ENCODE results near the gene ARID4A. TPM values are rescaled to one million over a fixed set of nuclear protein-coding genes. Genes with fewer than 3 reads are reported as not detected.

Gene ARID4A
- total RNA-seq, 1 experiment from 2014 or later, result 19.0 TPM

- Mint-ChIP-seq H3K9me3 (ENCODE audit: unreplicated experiment) (no peaks in the 10 kb centered on the region), H3K4me3 (ENCODE audit: unreplicated experiment) (no peak overlapping the region), H3K36me3 (ENCODE audit: insufficient read depth, unreplicated experiment) (peaks cover 6% of the 10 kb centered on the region), H3K27me3 (ENCODE audit: insufficient read depth, unreplicated experiment) (no peaks in the 10 kb centered on the region), H3K27ac (ENCODE audit: low read depth, unreplicated experiment) (no peak overlapping the region), H3K4me1 (ENCODE audit: insufficient read depth, unreplicated experiment) (no peaks in the 10 kb centered on the region)
- POLR2A ChIA-PET, result interaction anchor here (1.9 kb wide), 1 partner anchor 28 kb away, joined by 6 read pairs; no protein-coding TSS in a partner anchor
- TF ChIP-seq, protein P1, sequence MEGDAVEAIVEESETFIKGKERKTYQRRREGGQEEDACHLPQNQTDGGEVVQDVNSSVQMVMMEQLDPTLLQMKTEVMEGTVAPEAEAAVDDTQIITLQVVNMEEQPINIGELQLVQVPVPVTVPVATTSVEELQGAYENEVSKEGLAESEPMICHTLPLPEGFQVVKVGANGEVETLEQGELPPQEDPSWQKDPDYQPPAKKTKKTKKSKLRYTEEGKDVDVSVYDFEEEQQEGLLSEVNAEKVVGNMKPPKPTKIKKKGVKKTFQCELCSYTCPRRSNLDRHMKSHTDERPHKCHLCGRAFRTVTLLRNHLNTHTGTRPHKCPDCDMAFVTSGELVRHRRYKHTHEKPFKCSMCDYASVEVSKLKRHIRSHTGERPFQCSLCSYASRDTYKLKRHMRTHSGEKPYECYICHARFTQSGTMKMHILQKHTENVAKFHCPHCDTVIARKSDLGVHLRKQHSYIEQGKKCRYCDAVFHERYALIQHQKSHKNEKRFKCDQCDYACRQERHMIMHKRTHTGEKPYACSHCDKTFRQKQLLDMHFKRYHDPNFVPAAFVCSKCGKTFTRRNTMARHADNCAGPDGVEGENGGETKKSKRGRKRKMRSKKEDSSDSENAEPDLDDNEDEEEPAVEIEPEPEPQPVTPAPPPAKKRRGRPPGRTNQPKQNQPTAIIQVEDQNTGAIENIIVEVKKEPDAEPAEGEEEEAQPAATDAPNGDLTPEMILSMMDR (IDR thresholded peaks at IDR 0.05; ENCODE audit: unreplicated experiment), result no peak
- CTCF ChIA-PET, result interaction anchor here (0.9 to 1.1 kb wide), 2 partner anchors 21 to 35 kb away, joined by 3 to 4 read pairs; no protein-coding TSS in a partner anchor
- no peak for DNase-seq (ENCODE audit: unreplicated experiment)
- BruUV-seq (replicated peaks), result no TSS peak
- intact Hi-C loops (cut with micrococcal nuclease), result no loop called here
Observed at GRCh38 chr14:58397156-58397555, 98.8 kb downstream of the ARID4A start.

- POLR2A ChIA-PET, result no interaction called here
- peaks cover 11% of the 10 kb centered on the region for H3K36me3 Mint-ChIP-seq (ENCODE audit: insufficient read depth, unreplicated experiment)
- no peaks in the 10 kb centered on the region for H3K27me3 Mint-ChIP-seq (ENCODE audit: insufficient read depth, unreplicated experiment)
- no peaks in the 10 kb centered on the region for H3K9me3 Mint-ChIP-seq (ENCODE audit: unreplicated experiment)
- CTCF ChIA-PET, result interaction anchor here (0.7 kb wide), 2 partner anchors 17 to 34 kb away, joined by 3 read pairs; no protein-coding TSS in a partner anchor
- intact Hi-C loops (cut with micrococcal nuclease), result no loop called here
- TF ChIP-seq, protein P1 (IDR thresholded peaks at IDR 0.05; ENCODE audit: unreplicated experiment), result no peak
- H3K27ac Mint-ChIP-seq (ENCODE audit: low read depth, unreplicated experiment), result no peak overlapping the region
- H3K4me1 Mint-ChIP-seq (ENCODE audit: insufficient read depth, unreplicated experiment), result no peaks in the 10 kb centered on the region
- H3K4me3 Mint-ChIP-seq (ENCODE audit: unreplicated experiment), result no peak overlapping the region
- no peak for DNase-seq (ENCODE audit: unreplicated experiment)
- no TSS peak for BruUV-seq (replicated peaks)
Observed at GRCh38 chr14:58398495-58398894, 100.1 kb downstream of the ARID4A start.

GRCh38 chr14:58398895-58399294 lies 100.5 kb downstream of the ARID4A start:
- no peak overlapping the region for H3K27ac Mint-ChIP-seq (ENCODE audit: low read depth, unreplicated experiment)
- POLR2A ChIA-PET, result no interaction called here
- DNase-seq (ENCODE audit: unreplicated experiment), result no peak
- H3K36me3 Mint-ChIP-seq (ENCODE audit: insufficient read depth, unreplicated experiment), result peaks cover 11% of the 10 kb centered on the region
- H3K4me1 Mint-ChIP-seq (ENCODE audit: insufficient read depth, unreplicated experiment), result no peaks in the 10 kb centered on the region
- CTCF ChIA-PET, result interaction anchor here (0.7 kb wide), 2 partner anchors 17 to 55 kb away, joined by 3 to 4 read pairs; no protein-coding TSS in a partner anchor
- H3K9me3 Mint-ChIP-seq (ENCODE audit: unreplicated experiment), result no peaks in the 10 kb centered on the region
- BruUV-seq (replicated peaks), result no TSS peak
- TF ChIP-seq, protein P1 (IDR thresholded peaks at IDR 0.05; ENCODE audit: unreplicated experiment), result no peak
- intact Hi-C loops (cut with micrococcal nuclease), result no loop called here
- no peak overlapping the region for H3K4me3 Mint-ChIP-seq (ENCODE audit: unreplicated experiment)
- no peaks in the 10 kb centered on the region for H3K27me3 Mint-ChIP-seq (ENCODE audit: insufficient read depth, unreplicated experiment)

GRCh38 chr14:58401587-58401986 lies 103.2 kb downstream of the ARID4A start:
- CTCF ChIA-PET, result interaction anchor here (1.0 kb wide), 1 partner anchor 15 kb away, joined by 3 read pairs; no protein-coding TSS in a partner anchor
- Mint-ChIP-seq H3K36me3 (ENCODE audit: insufficient read depth, unreplicated experiment) (peaks cover 19% of the 10 kb centered on the region), H3K4me1 (ENCODE audit: insufficient read depth, unreplicated experiment) (no peaks in the 10 kb centered on the region), H3K27ac (ENCODE audit: low read depth, unreplicated experiment) (no peak overlapping the region), H3K27me3 (ENCODE audit: insufficient read depth, unreplicated experiment) (no peaks in the 10 kb centered on the region), H3K4me3 (ENCODE audit: unreplicated experiment) (no peak overlapping the region), H3K9me3 (ENCODE audit: unreplicated experiment) (no peaks in the 10 kb centered on the region)
- no TSS peak for BruUV-seq (replicated peaks)
- intact Hi-C loops (cut with micrococcal nuclease), result loop anchor here (5.0 kb wide), 1 partner anchor 294 kb away; no protein-coding TSS in a partner anchor
- TF ChIP-seq, protein P1 (IDR thresholded peaks at IDR 0.05; ENCODE audit: unreplicated experiment), result no peak
- POLR2A ChIA-PET, result no interaction called here
- peak; percentile 9 for DNase-seq (ENCODE audit: unreplicated experiment)
